Superior temporal gyrus (tissue), 1 donor: Measurements from ENCODE around the gene CDNF.
A peak's percentile ranks its signal among the peaks of the same experiment; 100 is the strongest.
"Not testable (repeated sequence)": the region's sequence is repeated elsewhere in the genome, so short reads cannot be mapped to it uniquely, and the experiment has no call there.

Experiments used
- DNase-seq: peaks from one replicate; pipeline ENCODE4 v3.0.0-alpha.2; 2016; ENCODE audit errors: extremely low spot score

Gene CDNF

DNA sequence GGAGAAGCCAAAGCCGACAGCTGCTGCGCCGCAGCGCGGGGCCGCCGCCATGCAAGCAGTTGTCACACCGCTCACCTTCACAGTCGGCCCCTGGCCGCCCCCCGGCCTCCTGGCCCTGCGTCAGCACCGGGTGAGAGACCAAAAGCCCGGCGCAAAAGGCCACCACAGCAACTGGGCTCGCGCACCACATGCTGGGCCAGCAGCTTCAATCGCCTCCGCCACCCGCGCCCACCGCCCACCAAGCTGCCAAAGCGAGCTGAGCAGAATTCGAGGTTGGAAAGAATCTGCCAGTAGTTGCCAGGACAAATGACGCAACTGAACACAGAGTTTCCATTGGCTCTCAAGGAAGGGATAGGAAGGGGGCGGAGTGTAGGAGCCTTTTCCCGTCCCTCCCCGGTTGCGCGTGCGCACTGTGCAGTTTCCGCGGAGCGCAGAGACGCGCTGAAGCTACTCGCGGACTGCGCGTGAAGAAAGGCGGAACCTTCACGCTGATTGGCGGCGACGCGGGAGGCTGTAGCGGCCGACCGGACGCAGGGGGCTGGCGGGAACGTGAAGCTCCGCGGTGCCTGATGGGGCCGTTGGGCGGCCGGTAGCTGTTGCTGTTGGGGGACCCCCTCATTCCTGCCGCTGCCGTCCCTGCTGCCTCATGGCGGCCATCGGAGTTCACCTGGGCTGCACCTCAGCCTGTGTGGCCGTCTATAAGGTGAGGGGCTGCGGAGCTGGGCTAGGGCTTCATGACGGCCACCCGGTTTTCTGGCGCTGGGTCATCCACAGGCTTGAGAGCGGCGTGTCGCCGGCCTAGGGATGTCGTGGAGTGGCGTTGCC is at the start of gene CDNF, which contains the start of the genes HSPA14 and MSANTD7:
TSS of gene CDNF (minus strand) at position 281 of the 825 bp plus-strand sequence. CDS start at position 190, 91 bp downstream.
TSS of gene HSPA14 (plus strand) at position 550 of the 825 bp plus-strand sequence. CDS start at position 647, 97 bp downstream.
TSS of gene MSANTD7 (plus strand) at position 550 of the 825 bp plus-strand sequence. CDS start 3,979 bp downstream, outside the sequence.
- peak; percentile 100 for DNase-seq

DNA sequence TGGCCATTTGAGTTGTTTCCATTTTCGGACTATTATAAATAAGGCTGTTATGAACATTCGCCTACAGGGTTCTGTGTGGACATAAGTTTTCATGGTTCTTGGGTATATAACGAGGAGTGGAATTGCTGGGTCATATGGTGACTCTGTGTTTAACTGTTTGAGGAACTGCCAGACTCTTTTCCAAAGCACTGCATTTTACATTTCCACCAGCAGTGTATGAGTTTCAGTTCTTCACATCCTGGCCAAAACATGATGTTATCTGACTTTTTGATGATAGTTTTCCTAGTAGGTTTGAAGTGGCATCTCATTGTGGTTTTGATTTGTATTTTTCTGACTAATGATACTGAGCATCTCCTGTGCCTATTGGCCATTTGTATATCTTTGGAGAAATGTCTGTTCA is 46.2 kb upstream of the CDNF start:
- no peak for DNase-seq

DNA sequence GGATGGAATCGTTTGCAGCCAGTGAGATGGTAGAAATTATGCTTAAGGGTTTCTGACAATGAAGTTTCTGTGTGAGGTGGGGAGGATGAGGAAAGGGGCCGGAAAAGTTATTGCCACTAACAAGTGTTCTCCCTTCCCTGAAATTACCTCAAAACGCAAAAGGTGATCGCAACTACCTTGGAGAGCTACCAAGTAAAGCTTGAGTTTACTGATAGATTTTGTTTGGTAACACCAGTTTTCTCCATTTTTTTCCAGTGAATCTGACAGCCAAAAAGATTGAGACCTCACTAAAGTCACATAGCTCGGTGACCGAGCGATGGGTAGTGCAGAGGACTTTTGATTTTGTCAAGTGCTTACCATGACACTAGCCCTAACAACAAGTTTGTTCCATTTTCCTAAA is 42.4 kb upstream of the CDNF start:
- no peak for DNase-seq

DNA sequence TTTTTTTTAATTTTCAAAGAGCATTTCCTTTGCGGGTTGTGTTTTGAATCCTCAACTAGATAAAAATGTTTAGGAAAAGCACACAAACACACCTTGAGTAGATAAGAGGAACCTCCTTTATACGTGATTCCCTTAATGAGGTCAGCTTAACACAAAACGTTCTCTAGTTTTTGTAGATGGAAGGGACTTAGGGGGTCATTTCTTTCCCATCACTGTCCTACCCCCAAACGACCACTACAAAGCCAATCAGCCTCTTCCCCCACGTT is 42.0 kb upstream of the CDNF start:
- no peak for DNase-seq

DNA sequence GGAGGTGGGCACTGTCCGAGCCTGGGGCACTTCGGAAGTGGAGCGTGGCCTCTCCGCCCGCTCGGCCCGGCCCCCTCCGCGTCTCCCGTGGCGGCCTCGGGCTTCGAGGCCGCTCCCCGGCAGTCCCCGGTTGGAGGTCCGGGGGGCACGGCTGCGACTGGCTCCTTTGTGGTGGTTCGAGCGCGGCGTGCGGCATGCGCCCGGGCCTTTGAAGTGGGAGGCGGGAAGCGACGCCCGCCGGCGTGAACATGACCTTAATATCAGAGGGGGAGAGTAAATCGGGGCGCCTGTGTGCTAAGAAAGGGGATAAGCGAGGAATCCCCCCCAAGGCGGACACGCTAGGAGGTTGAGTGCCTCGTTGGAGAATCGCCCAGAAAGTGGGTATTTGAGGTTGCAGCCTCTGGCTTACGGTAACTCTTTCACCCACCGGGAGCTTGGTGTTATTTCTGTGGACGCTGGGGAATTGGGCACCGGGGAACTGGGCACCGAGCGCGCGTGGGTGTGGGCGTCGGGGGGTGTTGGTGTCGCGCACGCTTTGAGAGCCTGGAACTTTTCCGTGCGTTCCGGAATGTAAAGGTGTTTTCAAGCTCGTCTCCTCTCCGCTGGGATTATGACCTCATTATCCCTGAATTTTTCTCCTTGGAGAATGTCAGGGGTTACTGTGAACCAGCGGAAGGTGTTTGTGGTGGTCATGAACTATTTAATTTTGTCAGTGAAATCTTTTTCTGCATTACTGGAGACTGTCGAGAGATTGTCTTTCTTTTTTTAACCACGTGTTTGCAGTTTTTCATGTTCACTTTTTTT is 41.5 kb upstream of the CDNF start:
- DNase-seq, result no peak

DNA sequence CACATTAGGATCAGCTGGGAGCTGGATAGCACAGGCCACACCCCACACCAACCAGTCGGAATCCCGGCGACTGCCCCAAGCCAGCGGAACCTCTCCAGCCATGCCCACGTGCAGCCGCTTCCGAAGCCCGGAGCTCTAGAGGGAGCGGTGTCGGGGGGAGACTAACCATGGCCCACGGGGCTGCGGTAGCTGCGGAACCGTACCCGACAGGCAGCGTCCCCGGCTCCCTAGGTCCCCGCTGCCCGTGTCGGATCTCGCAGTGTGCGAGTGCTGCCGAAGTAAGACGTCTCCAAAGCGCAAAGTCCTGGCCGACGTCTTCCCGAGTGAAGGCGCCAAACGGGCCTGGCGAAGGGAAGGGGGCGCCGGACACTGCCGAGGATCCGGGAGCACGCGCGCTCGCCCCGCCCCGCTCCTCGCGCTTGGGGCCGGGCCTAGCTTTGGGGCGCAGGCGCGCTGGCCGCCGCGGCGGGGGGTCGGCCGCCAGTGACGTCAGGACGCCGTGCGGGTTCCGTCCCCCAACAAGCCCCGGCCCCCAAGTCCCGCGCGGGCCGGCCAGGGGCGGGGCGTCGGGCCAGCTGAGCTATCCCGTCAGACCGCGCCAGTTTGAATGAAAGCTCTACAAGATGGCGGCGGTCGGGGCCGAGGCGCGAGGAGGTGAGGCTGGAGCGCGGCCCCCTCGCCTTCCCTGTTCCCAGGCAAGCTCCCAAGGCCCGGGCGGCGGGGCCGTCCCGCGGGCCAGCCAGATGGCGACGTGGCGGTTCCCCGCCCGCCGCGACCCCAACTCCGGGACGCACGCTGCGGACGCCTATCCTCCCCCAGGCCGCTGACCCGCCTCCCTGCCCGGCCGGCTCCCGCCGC is 40.7 kb upstream of the CDNF start, which contains the start of gene SUV39H2:
TSS of gene SUV39H2 (plus strand) at position 601 of the 858 bp plus-strand sequence. CDS start at position 624, 23 bp downstream.
- DNase-seq, result peak; percentile 88

DNA sequence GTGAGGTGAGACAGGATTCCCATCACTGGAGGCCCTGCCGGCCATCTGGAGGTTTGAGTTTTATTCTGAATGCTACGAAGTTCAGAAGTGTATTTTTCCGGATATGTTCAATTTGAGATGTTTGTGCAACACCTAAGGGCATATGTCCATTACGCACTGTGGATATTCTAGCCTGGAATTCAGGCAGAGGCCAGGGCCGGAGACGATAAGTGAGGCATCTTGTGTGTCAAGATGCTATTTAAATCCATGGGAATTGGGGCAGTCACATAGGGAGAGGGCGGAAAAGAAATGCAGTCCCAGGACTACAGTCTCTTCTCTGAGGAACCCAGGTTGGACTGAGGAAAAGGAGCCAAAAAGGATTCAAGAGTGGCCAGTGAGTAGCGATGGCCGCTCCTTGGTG is 38.9 kb upstream of the CDNF start:
- DNase-seq, result no peak

DNA sequence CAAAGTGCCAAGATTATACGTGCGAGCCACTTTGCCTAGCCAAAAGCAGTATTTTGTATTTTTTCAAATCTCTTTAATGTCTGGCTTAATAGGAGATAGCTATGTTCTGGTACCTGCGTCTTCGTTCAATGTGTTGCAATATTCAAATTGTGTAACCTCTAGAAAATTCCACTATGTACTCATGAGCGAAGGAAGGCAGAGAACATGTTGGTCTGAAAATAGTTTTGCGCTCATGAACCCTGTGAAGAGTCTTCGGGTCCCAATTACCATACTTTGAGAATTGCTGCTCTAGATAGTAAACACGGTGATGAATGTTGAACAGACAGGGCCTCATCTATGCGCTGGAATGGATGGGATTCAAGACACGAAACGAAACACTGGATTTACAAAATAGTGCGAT is 38.1 kb upstream of the CDNF start:
- DNase-seq, result no peak

DNA sequence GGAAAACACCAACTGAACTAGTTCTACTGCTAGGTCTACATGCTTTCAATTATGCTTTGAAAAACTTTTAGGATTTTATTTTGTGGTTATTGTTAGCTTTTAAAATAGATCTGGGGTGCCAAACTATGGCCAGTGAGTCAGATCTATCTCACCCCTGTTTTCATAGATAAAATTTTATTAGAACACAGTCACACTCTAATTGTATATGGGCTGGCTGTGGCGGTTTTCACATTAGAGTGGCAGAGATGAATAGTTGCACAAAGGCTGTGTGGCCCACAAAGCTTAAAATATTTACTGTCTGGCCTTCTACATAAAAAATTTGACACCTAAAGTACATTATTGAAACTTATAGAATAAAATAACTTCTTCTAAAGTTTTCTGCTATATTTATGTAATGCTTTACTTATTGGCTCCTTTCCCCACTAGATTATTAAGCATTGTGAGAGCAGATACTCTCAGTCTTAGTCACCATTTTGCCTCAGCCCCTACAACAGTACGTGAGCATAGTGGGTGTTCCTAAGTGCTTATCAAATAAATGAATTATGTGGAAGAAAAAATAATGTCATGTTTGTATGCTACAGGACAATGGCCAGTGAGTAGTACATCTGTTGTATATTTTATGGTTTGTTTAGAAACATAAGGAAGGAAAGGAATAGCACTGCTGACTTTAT is 35.4 kb upstream of the CDNF start:
- no peak for DNase-seq

DNA sequence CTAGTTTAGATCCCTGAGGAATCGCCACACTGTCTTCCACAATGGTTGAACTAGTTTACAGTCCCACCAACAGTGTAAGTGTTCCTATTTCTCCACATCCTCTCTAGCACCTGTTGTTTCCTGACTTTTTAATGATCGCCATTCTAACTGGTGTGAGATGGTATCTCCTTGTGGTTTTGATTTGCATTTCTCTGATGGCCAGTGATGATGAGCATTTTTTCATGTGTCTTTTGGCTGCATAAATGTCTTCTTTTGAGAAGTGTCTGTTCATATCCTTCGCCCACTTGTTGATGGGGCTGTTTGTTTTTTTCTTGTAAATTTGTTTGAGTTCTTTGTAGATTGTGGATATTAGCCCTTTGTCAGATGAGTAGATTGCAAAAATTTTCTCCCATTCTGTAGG is 27.0 kb upstream of the CDNF start:
- DNase-seq, result not testable (repeated sequence)

DNA sequence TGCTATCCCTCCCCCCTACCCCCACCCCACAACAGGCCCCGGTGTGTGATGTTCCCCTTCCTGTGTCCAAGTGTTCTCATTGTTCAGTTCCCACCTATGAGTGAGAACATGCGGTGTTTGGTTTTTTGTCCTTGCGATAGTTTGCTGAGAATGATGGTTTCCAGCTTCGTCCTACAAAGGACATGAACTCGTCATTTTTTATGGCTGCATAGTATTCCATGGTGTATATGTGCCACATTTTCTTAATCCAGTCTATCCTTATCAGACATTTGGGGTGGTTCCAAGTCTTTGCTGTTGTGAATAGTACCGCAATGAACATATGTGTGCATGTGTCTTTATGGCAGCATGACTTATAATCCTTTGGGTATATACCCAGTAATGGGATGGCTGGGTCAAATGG is 26.6 kb upstream of the CDNF start:
- not testable (repeated sequence) for DNase-seq

DNA sequence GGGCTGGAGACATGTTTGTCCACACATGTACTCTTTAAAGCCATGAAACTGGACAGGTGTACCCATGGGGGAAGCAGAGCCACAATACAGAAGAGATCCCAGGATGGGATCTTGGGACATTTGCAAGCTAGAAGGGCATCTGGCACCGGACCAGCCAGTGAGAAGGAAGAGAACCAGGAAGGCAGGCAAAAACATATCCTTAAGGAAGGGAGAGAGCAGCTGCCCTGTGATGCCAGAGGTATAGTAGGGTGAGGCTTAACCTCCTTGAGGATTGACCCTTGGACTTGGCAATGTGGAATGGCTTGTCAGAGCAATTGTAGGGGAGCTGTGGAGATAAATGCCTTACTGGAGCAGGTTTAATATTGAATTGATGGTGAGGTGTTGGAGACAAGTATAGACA is 23.0 kb upstream of the CDNF start:
- no peak for DNase-seq

DNA sequence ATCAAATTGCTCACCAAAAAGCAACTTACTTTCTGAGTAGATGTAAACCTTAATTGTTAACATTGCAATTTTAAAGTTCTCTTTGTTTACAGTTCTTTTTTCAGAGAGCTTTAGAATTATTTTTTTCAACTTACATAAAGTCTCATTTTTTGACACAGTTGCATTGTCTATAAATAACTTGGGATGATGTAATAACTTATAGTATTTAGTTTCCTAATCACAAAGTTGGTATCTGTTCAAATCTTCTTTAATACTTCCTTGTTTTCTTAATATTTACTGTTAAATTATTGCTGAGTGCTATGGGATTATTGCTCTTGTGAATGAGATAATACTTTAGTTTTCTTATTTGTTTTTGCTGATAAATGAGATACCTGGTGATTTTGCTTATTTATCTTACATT is 21.9 kb upstream of the CDNF start:
- DNase-seq, result no peak

DNA sequence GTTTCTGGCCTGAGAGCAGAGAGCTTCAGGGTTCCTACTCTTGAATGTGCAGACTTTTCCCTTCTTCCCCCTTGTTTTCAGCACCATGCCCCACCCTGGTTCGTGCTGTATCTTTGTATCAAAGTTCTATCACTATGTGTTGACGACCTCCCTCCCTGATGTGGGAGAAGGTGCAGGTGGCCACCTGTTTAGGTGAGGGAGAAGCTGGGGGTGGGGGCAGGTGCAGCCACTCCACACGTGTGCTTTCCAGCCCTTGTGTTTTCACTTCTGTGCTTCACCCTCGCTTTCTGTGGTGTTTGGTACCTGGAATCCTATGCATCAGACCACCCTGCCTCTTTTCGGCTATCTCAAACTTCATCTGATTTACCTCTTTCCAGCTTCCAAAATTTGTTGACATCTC is 21.2 kb upstream of the CDNF start:
- no peak for DNase-seq

DNA sequence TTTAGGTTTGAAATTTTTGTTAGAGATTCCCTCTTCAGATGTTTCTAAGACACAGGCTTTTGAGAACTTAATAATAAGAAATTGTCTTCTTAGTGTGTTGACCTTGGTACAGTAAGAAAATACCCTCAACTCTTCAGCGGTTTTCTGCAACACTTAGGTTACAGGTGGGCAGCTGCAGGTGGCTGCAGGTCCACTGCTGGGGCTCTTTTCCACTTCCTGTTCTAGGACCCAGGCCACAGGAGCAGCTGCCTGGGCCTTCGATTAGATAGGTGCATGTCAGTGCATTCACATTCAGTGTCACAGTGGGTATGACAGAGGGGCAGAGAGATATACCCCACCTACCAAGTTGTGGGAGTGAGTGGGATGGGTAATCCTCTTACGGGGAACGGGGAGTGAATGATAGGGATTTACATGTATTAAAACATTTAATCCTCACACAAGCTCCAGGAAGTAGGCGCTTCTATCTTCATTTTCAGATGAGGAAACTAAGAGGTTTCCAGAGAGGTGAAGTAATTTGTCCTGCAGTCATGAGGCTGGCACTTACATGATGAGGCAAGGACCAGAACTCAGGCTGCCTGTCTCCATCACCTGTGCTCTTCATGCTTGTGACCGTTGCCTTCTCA is 20.6 kb upstream of the CDNF start:
- DNase-seq, result no peak

DNA sequence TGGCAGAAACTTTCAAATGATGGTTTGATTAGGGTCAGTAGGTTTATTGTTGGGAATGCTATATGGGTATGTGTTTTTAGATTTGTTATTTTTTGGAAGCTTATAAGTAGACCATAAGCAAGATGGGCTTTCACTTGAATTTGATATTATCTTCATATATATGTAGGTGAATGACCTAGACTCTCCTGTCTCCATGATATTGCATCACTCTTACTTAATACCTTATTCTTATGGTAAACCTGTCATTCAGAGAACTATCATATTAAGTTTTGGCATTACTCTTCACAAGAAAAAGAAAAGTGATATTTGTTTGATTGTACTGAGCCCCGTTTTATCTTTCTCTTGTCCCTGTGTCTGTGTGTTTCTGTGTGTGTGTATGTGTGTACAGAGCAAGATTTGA is 17.6 kb upstream of the CDNF start:
- DNase-seq, result no peak

DNA sequence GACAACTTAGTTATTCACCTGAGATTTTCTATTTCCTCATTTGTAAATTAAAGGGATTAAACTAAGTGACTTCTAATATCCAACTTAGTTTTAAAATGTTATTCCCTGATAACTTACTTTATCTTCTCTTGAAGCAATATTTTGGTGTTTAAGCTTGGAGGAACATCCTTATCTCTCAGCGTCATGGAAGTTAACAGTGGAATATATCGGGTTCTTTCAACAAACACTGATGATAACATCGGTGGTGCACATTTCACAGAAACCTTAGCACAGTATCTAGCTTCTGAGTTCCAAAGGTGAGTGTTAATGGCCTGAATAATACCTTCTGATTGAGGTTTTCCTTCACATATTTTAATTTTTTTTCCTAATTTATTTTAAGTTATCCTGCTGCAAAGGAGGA is 14.4 kb upstream of the CDNF start:
- DNase-seq, result no peak

DNA sequence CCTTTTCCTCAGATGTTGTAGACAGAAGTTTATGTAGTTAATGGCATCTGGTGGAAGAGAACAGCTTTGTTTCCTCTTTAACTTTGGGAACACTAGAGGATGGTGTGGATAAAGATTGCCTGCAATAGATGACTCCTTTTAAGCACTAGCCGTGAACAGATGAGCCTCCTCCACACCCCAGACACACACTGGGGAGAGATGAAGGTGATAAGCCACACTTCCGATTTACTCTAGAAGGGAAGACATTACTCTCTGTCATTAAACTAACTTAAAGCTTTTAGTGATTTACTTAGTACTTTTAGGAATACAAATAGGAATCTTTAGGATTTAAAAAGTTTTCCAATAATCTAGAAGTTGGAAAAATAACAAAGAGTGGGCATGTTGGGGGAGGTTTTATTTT is 7.1 kb upstream of the CDNF start:
- DNase-seq, result no peak

DNA sequence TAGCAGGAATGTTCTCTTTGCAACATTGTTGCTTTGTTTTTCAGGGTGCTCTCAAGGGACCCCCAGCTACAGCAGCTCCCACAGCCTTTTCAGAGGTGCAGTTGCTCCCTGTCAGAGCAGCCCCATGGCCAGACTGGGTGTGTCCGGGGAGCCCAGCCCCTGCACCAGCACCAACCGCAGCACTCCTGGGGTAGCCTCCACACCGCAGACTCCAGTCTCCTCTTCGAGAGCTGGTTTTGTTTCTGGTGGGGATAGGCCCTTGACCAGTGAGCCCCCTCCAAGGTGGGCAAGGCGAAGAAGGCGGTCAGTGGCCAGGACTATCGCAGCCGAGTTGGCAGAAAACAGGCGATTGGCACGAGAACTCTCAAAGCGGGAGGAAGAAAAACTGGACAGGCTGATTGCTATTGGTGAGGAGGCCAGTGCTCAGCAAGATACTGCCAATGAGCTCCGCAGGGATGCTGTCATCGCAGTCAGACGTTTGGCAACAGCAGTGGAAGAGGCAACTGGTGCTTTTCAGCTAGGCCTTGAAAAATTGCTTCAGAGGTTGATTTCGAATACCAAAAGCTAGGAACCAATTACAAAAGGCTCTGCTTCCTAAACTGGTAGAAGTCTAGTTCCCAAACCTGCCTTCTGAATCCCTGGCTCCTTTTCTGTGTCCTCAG is 5.6 kb upstream of the CDNF start:
- no peak for DNase-seq

DNA sequence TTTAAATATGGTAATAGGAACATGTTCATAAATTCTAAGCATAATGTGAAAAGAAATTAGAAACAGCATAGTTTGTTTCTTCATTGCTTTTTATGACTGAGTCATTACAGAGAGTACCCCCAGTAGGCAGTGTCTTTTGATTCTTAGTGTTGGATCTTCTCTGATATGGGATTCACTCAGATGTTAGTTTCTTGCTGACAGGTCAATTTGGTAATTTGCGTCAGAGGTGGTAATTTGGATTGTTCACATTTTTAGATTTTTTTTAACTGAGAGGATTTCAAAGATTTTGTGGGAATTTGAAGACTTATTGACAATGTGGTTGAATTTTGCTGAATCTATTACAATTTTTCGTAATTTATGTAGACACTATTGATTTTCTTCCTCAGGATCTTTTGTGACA is 2.3 kb upstream of the CDNF start:
- DNase-seq, result no peak
